Progenitor cell of endocrine pancreas (in vitro differentiated cells): ENCODE data around the gene RASGRP4. TPM values are rescaled to one million over a fixed set of nuclear protein-coding genes. Genes with fewer than 3 reads are reported as not detected.

Experiments
- DNase-seq: peaks from one replicate; pipeline ENCODE4 v3.0.0; 2021; ENCODE audit warnings: low spot score; ENCODE audit not compliant: unreplicated experiment
- H3K27ac Mint-ChIP-seq: 2 replicates; pipeline ENCODE4 v1.8.0; 2021; ENCODE audit warnings: mild to moderate bottlenecking, moderate library complexity, mixed read lengths
- H3K27me3 Mint-ChIP-seq: 2 replicates; pipeline ENCODE4 v1.8.0; 2021; ENCODE audit warnings: mixed read lengths
- H3K36me3 Mint-ChIP-seq: 2 replicates; pipeline ENCODE4 v1.8.0; 2022; ENCODE audit warnings: mixed read lengths; ENCODE audit not compliant: insufficient read depth
- H3K4me1 Mint-ChIP-seq: 2 replicates; pipeline ENCODE4 v1.8.0; 2021; ENCODE audit warnings: low read depth, mixed read lengths
- H3K4me3 Mint-ChIP-seq: 2 replicates; pipeline ENCODE4 v1.8.0; 2021; ENCODE audit warnings: low read depth, mild to moderate bottlenecking, moderate library complexity, mixed read lengths
- H3K9me3 Mint-ChIP-seq: 2 replicates; pipeline ENCODE4 v1.8.0; 2021; ENCODE audit warnings: low read depth, mixed read lengths
- CTCF ChIP-seq: fragments of 200-600 bp; sonication (generic); IDR thresholded peaks from one replicate; pipeline ENCODE4 v1.5.0; 2021; ENCODE audit warnings: antibody characterized with exemption, mild to moderate bottlenecking; ENCODE audit not compliant: unreplicated experiment
- total RNA-seq: library from RNA; stranded (reverse); gene quantifications from 2 replicates; pipeline ENCODE4 v1.2.1, GENCODE V29; 2021

The RASGRP4 gene
- total RNA-seq, 1 donor from 2014 or later, result not detected

GRCh38 chr19:38445362-38445761 lies 19.3 kb upstream of the RASGRP4 start:
- H3K36me3 Mint-ChIP-seq, result no peaks in the 10 kb centered on the region
- no peak for DNase-seq
- no peak overlapping the region for H3K4me3 Mint-ChIP-seq
- H3K27me3 Mint-ChIP-seq, result peaks cover 29% of the 10 kb centered on the region
- no peak for TF ChIP-seq CTCF
- no peak overlapping the region for H3K27ac Mint-ChIP-seq
- H3K4me1 Mint-ChIP-seq, result no peaks in the 10 kb centered on the region
- H3K9me3 Mint-ChIP-seq, result no peaks in the 10 kb centered on the region

GRCh38 chr19:38444026-38444425 lies 18.0 kb upstream of the RASGRP4 start:
- peaks cover 18% of the 10 kb centered on the region for H3K27me3 Mint-ChIP-seq
- H3K4me3 Mint-ChIP-seq, result no peak overlapping the region
- H3K36me3 Mint-ChIP-seq, result no peaks in the 10 kb centered on the region
- no peaks in the 10 kb centered on the region for H3K4me1 Mint-ChIP-seq
- TF ChIP-seq CTCF, result no peak
- DNase-seq, result no peak
- H3K27ac Mint-ChIP-seq, result no peak overlapping the region
- no peaks in the 10 kb centered on the region for H3K9me3 Mint-ChIP-seq

- Mint-ChIP-seq H3K36me3 (no peaks in the 10 kb centered on the region), H3K27me3 (peaks cover 14% of the 10 kb centered on the region), H3K9me3 (no peaks in the 10 kb centered on the region), H3K4me1 (no peaks in the 10 kb centered on the region), H3K4me3 (no peak overlapping the region), H3K27ac (no peak overlapping the region)
- TF ChIP-seq CTCF, result no peak
- DNase-seq, result no peak
These were observed 17.5 kb upstream of the RASGRP4 start for GRCh38 chr19:38443458-38443999.

- TF ChIP-seq CTCF, result no peak
- DNase-seq, result no peak
- no peaks in the 10 kb centered on the region for H3K9me3 Mint-ChIP-seq
- no peak overlapping the region for H3K4me3 Mint-ChIP-seq
- H3K4me1 Mint-ChIP-seq, result no peaks in the 10 kb centered on the region
- H3K27me3 Mint-ChIP-seq, result peaks cover 17% of the 10 kb centered on the region
- H3K27ac Mint-ChIP-seq, result no peak overlapping the region
- no peaks in the 10 kb centered on the region for H3K36me3 Mint-ChIP-seq
These were observed 16.7 kb upstream of the RASGRP4 start for GRCh38 chr19:38442736-38443135.

GRCh38 chr19:38441657-38442348 lies 15.8 kb upstream of the RASGRP4 start:
- DNase-seq, result no peak
- Mint-ChIP-seq H3K27ac (no peak overlapping the region), H3K4me3 (no peak overlapping the region)

More at GRCh38 chr19:38441657-38442348, 15.8 kb upstream of the RASGRP4 start:
- Mint-ChIP-seq H3K36me3 (no peaks in the 10 kb centered on the region), H3K27me3 (peaks cover 17% of the 10 kb centered on the region), H3K4me1 (no peaks in the 10 kb centered on the region), H3K9me3 (no peaks in the 10 kb centered on the region)
- peak; percentile 16 for TF ChIP-seq CTCF
